ENCODE results near the gene TMEM247.
"Not testable (repeated sequence)": the region's sequence is repeated elsewhere in the genome, so short reads cannot be mapped to it uniquely, and the experiment has no call there.

Gene TMEM247

DNA sequence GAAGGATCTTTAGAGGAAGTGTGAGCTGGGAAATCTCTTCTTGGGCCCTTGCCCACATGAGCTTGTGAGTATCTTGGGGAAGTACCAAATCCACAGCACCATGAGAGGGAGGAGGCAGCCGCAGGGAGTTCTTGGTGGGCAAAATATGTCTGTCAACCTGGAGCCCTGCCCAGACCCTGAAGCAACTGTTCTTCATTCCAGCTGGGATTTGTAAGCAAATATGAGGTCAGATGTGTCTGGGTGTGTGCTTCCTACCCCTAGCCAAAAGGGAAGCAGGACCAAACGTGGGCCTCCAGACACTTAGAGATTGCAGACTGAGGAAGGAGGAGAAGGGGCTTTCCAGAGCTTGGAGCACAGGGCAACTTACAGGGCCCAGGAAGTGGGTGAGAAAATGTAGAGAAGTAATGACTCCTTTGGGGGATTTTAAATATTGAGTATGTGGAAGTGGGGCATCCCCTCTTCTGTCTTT lies 41.9 kb downstream of the TMEM247 start:
- H3K27ac ChIP-seq, result no peak overlapping the region
- TF ChIP-seq ZFX (IDR thresholded peaks at IDR 0.05), result no peak
- TF ChIP-seq, protein P1, sequence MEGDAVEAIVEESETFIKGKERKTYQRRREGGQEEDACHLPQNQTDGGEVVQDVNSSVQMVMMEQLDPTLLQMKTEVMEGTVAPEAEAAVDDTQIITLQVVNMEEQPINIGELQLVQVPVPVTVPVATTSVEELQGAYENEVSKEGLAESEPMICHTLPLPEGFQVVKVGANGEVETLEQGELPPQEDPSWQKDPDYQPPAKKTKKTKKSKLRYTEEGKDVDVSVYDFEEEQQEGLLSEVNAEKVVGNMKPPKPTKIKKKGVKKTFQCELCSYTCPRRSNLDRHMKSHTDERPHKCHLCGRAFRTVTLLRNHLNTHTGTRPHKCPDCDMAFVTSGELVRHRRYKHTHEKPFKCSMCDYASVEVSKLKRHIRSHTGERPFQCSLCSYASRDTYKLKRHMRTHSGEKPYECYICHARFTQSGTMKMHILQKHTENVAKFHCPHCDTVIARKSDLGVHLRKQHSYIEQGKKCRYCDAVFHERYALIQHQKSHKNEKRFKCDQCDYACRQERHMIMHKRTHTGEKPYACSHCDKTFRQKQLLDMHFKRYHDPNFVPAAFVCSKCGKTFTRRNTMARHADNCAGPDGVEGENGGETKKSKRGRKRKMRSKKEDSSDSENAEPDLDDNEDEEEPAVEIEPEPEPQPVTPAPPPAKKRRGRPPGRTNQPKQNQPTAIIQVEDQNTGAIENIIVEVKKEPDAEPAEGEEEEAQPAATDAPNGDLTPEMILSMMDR (conservative IDR thresholded peaks at IDR 0.05), result no peak

DNA sequence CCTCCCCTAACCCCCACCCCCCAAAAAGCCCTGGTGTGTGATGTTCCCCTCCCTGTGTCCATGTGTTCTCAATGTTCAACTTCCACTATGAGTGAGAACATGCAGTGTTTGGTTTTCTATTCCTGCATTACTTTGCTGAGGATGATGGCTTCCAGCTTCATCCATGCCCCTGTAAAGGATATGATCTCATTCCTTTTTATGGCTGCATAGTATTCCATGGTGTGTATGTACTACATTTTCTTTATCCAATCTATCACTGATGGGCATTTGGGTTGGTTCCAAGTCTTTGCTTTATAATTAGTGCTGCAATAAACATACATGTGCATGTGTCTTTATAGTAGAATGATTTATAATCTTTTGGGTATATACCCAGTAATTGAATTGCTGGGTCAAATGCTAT lies 43.0 kb downstream of the TMEM247 start:
- H3K27ac ChIP-seq, result not testable (repeated sequence)

DNA sequence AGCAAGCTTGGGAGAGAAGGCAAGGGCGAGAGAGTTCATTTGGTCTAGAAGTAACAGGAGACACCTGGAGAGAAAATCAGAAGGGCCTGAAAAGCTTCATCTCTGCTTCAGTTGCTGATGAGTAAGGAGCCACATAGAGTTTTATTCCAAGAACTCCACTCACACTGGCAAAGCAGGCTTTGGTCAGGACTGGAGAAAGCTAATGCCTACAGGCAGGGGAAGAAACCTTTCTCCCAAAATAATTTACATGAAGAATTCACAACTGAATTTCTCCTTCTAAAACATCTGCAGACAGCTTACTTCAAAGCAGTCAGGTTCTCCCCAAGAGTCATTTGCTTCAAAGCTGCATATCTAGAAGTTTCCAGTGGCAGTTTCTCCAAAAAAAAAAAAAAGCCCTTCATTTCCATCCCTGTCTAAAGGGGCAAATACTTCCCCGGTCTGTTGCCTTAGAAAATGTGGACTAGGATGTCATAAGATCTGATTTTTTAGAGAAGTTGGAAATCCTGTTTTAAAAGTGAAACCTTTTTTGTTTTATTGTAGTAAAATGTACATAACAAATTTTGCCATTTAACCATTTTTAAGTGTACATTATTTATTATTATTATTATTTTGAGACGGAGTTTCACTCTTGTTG lies 46.3 kb downstream of the TMEM247 start:
- no peak for TF ChIP-seq ZFX (IDR thresholded peaks at IDR 0.05)
- TF ChIP-seq, protein P1 (conservative IDR thresholded peaks at IDR 0.05), result no peak
- H3K27ac ChIP-seq, result no peak overlapping the region

GRCh38 chr2:46528880-46529279 lies 49.5 kb downstream of the TMEM247 start:
- H3K27ac ChIP-seq, result no peak overlapping the region
- TF ChIP-seq ZFX (IDR thresholded peaks at IDR 0.05), result no peak
- TF ChIP-seq, protein P1 (conservative IDR thresholded peaks at IDR 0.05), result no peak

DNA sequence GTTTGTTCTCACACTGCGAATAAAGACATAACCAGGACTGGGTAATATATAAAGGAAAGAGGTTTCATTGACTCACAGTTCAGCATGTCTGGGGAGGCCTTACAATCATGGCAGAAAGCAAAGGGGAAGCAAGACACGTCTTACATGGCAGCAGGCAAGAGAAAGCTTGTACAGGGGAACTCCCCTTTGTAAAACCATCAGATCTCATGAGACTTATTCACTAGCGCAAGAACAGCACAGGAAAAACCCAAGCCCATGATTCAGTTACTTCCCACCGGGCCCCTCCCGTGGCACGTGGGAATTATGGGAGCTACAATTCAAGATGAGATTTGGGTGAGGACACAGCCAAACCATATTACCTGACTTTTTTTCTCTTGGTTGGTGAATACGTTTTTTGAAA lies 51.3 kb downstream of the TMEM247 start:
- TF ChIP-seq ZFX (IDR thresholded peaks at IDR 0.05), result no peak
- TF ChIP-seq, protein P1 (conservative IDR thresholded peaks at IDR 0.05), result no peak
- H3K27ac ChIP-seq, result no peak overlapping the region

DNA sequence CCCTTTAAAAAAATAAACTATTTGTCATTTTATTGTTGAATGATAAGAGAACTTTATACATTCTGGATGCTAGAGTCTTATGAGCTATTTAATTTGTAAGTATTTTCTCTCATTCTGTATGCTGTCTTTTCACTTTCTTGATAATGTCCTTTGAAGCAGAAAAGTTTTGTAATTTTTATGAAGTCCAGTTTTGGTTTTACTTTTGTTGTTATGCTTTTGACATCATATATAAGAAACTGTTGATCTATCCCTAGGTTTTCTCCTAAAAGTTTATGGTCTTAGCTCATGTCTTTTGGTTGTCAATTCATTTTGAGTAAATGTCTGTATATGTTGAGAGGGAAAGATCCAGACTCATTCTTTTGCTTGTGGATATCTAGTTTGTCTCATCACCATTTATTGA lies 52.5 kb downstream of the TMEM247 start:
- TF ChIP-seq, protein P1 (conservative IDR thresholded peaks at IDR 0.05), result no peak
- TF ChIP-seq ZFX (IDR thresholded peaks at IDR 0.05), result no peak
- no peak overlapping the region for H3K27ac ChIP-seq

Measured in C4-2B (cell line).